ENCODE results near the gene NHSL2.
"Not testable (repeated sequence)": the region's sequence is repeated elsewhere in the genome, so short reads cannot be mapped to it uniquely, and the experiment has no call there.

The NHSL2 gene

DNA sequence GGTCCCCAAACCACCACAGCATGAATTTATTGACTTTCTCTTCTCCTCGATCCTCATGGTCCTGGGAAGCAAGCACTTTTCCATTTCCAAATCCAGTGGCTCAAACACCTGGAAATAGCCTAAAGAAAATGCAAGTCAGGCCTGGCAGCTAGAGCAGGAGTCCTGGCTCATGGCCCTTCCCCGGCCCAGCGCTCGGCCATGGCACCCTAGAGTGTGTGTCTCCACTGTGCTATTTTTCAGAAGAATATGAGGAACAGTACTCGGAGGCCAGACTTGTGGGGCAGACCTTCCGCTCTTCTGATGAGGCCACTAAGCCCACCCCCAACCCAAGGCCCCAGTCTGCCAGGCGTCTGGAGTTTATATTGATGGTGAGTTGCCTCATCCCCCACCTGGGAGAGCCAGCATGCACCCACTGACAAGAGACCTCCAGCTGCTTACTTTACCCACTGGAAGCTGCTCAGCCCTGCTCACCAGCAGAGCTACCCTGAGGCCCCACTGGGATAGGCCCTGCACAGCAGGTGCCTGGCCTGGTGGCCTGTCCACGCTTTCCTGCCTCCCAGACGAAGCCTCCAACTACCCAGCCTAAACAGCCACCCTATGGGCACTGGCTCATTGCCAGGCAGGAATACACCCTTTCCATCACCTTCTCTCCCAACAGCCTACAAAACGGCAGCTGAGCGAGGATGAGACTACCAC lies 223.4 kb downstream of the NHSL2 start:
- no peak for DNase-seq

DNA sequence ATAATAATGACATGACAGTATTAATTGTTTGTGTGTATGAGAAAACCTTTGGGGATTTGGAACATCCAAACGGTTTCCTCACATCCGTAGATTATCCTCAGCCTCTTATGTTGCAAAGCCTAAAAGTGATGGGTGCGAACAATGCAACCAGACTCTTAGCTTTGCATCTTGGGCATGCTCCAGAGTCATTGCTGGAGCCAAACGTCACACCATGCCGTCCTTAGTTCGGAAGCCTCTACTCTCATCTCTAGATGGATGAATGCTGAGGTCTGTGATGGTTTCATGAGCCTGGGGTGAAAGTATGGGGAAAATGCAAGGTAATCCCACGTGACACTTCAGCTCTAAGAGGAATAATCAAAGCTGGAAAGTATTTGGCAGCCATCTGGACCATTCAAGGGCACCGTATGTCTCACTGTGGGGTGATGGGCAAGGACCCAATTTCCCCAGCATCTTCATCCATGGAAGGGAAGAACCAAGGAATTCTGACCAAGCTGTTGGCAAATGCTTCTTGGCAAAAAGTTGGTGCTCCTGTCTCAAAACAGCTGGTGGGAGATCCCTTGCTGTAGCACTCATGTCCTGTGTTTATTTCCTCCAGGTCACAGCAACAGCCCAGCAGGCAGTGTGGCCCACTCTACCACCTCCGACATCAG lies 227.3 kb downstream of the NHSL2 start:
- DNase-seq, result no peak

DNA sequence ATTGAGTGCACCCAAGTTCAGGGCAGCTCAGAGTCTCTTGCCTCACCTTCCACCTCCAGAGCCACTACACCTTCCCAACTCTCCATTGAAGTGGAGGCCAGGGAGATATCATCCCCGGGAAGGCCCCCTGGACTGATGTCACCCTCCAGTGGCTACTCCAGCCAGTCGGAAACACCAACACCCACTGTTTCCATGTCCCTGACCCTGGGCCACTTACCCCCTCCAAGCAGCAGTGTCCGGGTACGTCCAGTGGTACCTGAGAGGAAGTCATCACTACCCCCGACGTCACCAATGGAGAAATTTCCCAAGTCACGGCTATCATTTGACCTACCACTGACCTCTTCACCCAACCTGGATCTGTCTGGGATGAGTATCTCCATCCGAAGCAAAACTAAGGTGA lies 228.9 kb downstream of the NHSL2 start:
- no peak for DNase-seq

DNA sequence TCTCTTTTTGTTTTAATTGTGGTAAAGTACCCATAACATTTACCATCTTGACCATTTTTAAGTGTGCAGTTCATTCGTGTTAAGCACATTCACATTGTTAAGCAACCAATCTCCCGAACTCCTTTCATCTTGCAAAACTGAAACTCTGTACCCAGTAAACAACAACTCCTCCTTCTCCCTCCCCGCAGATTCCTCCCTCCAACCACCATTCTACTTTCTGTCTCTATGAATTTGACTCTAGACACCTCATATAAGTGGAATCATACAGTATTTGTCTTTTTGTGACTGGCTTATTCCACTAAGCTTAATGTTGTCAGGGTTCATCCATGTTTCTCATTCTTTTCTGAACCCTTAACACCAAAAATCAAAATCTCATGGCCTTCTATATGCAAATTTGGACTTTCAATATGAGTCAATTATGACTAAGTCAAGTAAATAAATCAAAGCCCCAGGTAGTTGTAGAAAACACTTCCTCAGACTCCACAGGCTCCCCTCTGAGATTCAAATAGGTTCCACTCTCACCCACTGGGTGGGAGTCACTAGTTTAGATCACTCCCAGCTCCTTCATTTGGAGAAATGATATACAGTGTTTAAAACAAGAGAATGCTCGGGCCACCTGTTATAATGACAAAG lies 230.8 kb downstream of the NHSL2 start:
- no peak for DNase-seq

DNA sequence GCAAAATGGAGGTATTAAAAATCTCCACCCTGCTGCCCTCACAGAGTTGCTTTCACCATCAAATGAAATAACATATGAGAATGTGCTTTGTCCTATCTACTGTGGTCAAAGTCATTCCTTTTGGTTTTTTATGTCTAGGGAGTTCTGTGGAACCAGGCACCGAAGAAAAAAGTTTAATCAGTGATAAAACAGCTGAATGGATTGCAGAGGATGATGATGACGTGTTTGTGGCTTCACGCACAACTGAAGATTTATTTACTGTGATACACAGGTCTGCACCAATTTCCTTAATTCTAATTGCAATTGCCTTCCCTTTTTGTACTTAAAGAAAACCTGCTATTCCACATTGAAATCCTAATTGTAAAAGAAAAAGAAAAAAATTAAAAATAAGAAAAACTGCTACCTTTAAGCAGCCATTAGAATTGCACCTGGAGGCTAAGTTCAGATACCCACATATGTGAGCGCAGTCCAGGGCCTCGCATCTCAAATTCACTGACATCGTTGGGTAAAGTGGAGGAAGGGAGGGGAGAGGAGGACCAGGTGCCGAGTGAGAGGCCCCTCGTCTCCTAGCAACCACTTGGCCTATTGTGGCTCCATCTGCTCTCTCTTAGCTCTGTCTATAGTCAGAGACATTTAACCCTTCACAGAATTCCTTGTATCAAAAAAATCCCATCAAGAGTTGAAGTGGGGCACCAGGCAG lies 231.6 kb downstream of the NHSL2 start:
- peak; percentile 8 for DNase-seq

DNA sequence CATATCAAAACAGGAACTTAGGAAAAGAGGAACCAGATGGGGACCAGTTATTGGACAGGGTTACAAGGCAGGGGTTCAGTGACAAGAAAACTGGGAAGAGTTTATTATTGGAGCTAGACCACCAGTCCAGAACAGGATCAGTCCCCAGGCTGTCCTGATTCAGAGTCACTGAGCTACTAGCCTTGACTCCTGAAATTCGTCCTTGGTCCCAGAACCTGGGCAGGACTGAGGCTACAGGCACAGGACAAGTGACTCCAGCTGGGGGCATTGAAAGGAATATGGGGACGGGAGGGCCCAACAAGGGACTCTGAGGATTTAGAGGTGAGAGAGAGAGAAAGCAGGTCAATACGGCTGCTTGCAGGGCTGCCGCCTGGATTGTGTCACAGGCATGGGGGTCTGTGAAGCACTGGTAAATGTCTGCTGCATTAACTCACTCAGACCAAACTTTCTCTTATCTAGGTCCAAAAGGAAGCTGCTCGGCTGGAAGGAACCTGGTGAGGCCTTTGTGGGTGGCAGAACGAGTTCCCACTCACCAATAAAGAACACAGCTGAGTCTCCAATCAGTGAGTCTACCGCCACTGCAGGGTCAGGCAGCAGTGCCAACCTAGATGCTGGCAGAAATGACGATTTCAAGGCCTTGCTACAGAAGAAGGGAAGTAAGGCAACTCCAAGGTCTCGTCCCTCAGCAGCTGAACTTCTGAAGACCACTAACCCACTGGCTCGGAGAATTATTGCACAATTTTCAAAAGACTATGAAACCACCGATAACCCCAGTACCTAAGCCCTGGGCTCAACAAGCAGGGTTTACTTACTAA lies 232.4 kb downstream of the NHSL2 start:
- no peak for DNase-seq

DNA sequence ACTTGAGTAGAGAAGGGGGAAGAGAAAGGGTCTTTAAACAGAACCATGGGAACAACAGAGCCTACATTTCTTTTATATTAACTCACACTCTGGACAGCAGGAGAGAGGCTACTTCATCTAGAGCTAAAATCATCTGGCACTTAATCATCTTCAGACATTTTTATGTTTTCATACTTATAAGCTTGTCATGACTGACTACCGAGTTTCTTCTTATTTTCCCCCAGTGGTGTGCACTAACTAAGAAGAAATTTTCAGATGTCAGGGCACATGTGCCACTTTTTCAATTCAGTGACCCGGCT lies 232.9 kb downstream of the NHSL2 start:
- peak; percentile 6 for DNase-seq

DNA sequence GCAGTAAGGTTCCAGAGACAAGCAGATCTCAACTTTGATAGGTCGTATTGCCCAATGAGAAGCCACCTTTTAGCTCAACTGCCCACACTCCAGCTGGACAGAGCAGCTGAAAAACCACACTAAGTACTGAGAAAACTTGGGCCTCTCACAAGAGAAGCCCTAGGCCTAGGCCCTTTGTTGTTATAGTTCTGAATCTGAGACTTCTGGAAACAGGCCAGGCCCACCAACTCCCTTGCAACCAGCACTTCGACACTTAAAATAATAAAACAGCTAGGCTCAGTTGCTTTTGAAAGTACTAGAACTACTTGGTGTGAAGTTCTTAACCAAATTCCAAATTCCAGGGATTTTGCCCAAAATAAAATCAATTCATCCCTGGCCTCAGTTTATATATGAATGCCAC lies 234.5 kb downstream of the NHSL2 start:
- no peak for DNase-seq

DNA sequence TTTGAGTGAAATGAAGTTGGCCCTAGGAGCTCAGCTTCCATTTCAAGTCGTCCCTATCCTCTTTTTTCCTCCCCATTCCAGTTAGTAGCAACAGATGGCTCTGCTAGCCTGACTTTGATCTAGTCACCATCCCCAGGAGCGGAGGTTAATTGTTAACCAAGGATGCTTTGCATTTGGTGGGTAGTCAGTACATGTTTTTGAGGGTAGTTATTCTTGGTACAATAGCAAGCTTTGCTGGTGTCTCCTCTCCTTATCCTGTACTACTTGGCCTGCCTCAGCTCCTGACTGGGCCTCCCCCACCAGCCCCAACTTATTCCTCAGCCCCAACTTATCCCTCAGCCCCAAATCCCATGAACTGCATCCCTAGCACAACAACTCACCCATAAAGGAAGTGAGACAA lies 235.9 kb downstream of the NHSL2 start:
- DNase-seq, result no peak

DNA sequence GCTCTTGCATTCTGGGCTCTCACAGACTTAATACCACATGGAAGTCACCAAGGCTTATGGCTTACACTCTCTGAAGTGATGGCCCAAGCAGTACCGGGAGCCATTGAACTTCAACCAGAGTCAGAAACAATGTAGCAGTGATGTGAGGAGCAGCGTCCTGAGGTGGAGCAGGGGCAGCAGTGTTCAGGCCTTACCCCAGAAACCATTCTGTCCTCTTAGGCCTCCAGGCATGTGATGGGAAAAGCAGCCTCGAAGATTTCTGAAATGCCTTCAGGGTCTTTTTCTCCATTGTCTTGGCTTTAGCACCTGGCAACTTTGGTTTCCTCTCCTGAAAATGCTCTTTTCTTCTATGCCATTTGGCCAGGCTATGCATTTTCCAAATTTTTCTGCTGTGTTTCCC lies 248.1 kb downstream of the NHSL2 start:
- no peak for DNase-seq

DNA sequence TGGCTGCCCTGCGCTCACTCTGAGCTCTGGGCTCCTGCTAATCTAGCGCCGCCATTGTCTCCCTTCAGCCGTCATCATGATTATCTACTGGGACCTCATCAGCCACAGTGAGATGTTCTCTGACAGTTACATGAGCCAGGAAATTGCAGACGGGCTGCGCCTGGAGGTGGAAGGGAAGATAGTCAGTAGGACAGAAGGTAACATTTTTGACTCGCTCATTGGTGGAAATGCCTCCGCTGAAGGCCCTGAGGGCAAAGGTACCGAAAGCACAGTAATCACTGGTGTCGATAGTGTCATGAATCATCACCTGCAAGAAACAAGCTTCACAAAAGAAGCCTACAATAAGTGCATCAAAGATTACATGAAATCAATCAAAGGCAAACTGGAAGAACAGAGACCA lies 249.1 kb downstream of the NHSL2 start:
- no peak for DNase-seq

DNA sequence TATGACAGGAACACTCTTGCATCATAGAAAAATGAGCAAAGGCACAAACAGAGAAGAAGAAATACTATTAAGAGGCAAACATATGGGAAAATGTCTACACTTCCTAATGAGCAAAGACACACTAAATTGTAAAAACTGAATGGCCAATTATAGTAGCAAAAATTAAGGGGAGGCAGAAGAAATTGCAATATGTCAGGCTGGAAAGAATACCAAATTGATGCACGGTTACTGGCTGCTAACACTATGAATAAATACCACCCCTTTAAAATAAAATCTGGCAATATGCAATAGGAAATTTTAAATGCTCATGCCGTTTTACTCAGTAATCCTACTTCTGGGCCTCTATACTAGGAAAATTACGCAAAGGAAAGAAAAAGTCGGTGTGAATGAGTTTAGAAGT lies 254.9 kb downstream of the NHSL2 start:
- DNase-seq, result no peak

DNA sequence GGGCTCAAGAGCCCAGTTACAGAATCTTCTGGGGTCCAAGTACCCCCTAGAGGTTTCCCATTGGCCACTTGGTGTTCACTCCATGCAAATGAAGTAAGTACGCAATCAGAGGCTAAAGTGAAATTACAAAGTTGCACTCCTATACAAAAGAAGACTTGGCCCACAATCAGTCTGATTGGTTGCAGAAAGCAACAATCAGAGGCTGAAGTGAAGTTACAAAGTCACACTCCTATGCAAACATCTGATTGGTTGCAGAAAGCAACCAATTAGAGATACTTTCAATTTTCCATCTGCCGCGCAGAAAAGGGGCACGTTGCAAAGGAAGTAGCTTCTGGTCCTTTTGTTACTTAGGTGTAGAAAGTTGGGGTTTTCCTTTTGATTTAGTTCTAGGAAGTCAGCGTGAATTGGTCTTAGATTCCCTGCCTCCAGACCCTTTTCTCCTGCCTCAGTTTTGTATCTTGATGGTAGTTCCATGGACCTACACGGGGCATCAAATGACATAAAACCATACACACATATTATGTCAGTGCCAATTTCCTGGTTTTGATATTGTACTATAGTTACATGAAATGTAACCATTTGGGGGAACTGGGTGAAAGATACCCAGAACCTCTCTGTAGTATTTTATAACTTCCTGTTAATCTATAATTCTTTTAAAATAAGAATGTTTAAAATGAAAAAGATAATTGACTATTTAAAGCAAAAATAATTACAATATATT lies 258.5 kb downstream of the NHSL2 start:
- peak; percentile 2 for DNase-seq

DNA sequence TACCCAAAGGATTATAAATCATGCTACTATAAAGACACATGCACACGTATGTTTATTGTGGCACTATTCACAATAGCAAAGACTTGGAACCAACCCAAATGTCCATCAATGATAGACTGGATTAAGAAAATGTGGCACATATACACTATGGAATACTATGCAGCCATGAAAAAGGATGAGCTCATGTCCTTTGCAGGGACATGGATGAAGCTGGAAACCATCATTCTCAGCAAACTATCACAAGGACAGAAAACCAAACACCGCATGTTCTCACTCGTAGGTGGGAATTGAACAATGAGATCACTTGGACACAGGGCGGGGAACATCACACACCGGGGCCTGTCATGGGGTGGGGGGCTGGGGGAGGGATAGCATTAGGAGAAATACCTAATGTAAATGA lies 265.6 kb downstream of the NHSL2 start:
- DNase-seq, result not testable (repeated sequence)

DNA sequence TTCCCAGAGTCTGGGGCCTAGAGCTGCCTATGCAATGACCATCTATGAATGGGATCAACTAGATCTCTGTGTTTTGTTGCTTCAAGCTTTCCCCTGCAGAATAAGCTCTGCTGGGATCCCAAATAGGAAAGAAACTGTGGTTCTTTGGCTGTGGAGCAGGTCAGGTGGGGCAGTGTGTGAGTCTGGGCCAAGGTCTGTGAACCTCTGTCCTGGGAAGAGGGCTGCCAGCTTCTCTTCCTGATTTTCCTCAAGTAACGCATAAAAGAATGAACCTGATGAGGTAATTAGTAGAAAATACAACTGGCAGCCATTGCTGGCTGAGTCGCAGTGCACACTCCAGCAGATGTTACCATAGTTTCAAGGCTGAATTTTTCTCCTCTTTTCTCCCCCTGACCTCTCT lies 266.3 kb downstream of the NHSL2 start:
- no peak for DNase-seq

DNA sequence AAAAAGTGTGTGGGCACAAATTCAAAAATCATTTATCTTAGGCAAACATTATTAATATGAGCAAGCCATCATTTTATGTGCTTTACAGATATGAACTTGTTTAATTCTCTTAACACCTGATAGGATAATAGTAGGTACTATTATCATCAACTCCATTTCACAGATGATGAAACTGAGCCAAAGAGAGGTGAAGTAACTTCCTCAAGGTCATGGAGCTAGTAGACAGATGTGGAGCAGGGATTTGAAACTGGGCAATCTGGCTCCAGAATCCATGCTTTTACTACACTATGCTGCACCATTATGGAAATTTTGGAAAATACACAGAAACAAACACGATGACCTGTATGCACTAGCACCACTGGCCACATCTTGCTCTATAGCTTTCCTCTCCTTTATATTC lies 269.9 kb downstream of the NHSL2 start:
- DNase-seq, result no peak

DNA sequence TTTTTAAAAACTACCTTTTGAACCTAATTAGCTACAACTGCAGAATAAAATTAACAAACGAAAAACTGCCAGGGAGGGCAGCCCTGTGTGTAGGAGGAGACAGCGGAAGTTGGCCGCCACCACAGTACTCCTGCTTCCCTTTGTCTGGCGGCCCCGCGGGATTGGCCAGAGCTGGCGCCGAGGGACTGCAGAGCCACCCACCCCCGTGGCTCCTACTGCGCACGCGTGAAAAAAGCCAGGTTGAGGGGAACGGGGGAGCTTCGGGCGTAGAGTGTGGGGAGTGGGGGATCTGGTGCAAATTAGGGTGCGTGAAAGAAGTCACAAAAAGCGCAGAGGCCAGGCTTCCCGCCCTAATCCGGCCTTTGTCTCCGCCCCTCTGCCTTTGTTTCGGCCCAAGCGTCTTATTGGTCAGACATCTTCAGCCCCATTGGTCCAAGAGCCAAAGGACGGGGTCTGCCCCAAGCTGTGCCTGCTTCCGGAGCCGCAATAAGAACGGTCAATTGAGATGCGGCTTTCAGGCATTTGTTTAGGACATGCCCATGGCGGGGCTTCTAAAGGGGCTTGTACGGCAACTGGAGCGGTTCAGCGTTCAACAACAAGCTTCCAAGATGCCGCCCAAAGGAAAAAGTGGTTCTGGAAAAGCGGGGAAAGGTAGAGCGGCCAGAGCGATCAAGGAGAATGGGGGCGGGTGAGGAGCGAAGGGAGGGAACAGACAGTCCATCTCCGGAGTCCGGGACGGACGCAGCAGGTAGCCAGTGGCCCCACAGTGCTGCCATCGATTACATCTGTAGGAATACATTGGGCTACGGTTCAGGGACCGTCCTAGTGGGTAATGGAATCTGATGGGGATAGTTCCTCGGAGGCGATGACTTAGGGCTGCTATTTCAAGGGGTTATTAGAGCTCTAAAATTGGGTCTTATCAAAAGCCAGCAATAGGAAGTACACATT lies 270.8 kb downstream of the NHSL2 start, which contains the start of gene PIN4:
TSS of gene PIN4 (plus strand) at position 580 of the 948 bp plus-strand sequence. CDS start at position 609, 29 bp downstream.
- peak; percentile 98 for DNase-seq

DNA sequence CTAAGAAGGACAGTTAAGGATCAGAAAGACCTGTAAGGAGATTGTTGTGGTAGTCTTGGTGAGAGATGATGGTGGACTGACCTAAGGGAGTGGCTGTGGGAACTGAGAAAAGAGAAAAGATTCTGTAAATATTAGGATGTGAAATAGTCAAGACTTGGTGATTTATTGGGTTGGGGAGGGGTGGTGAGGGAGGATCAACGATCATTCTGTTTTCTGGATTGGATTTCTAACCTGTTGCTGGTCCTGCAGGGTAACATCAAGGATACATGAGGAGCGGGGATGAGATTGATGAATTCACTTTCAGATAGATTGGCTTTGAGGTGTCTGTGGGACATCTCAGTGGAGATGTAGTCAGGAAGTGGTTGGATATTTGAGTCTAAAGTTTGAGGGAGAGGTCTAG lies 272.3 kb downstream of the NHSL2 start:
- DNase-seq, result no peak

DNA sequence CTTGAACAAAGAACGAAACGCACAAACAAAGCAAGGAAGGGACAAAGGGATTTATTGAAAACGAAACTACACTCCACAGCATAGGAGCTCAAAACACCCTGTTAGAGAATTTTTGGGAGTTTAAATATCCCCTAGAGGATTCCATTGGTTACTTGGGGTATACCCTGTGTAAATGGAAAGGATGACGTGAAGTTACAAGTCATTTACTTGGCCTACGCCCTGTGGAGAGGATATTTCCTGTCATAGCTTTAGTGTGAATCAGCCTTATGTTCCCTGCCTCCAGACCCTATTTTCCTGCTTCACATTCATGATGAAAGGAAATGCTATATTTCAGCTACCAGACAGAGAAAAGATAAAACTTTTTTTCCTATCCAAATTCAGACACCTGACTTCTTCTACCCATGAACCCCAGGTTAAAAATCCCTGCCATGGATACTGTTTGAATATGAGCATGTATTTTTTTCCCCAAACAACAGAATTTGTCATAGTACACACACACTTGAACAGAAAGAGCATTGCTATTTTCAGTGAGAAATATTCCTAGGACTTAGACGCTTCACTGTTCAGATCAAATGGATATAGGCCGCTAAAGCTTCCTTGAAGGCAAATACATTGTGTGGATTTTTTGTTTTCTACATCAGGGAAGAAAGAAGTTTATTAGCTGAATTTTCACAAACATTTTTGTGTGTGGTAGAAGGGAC lies 291.3 kb downstream of the NHSL2 start:
- DNase-seq, result peak; percentile 84

Data from fibroblast of upper back skin (primary cell).